ENCODE results near the gene VANGL2. TPM values are rescaled to one million over a fixed set of nuclear protein-coding genes. Genes with fewer than 3 reads are reported as not detected.

Gene VANGL2
- total and polyA plus RNA-seq, 2 of the 8 experiments (the other 6 are each of a cell fraction or from before 2014, with no cell fraction given), result 62.5 to 118 TPM

DNA sequence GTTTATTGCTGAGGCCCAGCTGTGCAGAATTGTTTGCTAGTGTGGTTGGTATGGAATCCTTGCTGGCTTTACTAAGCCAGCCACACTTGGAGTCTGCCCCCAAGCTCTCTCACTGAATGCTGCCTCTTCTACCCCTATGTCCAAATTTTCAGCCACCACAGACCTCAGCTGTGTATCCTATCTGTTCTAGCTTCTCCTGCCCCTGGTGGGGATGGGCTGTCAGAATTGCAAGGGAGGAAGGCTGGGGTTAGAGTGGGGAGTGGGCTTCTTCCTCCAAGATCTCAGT lies 29.1 kb upstream of the VANGL2 start (continued):
- TF ChIP-seq, protein P1, sequence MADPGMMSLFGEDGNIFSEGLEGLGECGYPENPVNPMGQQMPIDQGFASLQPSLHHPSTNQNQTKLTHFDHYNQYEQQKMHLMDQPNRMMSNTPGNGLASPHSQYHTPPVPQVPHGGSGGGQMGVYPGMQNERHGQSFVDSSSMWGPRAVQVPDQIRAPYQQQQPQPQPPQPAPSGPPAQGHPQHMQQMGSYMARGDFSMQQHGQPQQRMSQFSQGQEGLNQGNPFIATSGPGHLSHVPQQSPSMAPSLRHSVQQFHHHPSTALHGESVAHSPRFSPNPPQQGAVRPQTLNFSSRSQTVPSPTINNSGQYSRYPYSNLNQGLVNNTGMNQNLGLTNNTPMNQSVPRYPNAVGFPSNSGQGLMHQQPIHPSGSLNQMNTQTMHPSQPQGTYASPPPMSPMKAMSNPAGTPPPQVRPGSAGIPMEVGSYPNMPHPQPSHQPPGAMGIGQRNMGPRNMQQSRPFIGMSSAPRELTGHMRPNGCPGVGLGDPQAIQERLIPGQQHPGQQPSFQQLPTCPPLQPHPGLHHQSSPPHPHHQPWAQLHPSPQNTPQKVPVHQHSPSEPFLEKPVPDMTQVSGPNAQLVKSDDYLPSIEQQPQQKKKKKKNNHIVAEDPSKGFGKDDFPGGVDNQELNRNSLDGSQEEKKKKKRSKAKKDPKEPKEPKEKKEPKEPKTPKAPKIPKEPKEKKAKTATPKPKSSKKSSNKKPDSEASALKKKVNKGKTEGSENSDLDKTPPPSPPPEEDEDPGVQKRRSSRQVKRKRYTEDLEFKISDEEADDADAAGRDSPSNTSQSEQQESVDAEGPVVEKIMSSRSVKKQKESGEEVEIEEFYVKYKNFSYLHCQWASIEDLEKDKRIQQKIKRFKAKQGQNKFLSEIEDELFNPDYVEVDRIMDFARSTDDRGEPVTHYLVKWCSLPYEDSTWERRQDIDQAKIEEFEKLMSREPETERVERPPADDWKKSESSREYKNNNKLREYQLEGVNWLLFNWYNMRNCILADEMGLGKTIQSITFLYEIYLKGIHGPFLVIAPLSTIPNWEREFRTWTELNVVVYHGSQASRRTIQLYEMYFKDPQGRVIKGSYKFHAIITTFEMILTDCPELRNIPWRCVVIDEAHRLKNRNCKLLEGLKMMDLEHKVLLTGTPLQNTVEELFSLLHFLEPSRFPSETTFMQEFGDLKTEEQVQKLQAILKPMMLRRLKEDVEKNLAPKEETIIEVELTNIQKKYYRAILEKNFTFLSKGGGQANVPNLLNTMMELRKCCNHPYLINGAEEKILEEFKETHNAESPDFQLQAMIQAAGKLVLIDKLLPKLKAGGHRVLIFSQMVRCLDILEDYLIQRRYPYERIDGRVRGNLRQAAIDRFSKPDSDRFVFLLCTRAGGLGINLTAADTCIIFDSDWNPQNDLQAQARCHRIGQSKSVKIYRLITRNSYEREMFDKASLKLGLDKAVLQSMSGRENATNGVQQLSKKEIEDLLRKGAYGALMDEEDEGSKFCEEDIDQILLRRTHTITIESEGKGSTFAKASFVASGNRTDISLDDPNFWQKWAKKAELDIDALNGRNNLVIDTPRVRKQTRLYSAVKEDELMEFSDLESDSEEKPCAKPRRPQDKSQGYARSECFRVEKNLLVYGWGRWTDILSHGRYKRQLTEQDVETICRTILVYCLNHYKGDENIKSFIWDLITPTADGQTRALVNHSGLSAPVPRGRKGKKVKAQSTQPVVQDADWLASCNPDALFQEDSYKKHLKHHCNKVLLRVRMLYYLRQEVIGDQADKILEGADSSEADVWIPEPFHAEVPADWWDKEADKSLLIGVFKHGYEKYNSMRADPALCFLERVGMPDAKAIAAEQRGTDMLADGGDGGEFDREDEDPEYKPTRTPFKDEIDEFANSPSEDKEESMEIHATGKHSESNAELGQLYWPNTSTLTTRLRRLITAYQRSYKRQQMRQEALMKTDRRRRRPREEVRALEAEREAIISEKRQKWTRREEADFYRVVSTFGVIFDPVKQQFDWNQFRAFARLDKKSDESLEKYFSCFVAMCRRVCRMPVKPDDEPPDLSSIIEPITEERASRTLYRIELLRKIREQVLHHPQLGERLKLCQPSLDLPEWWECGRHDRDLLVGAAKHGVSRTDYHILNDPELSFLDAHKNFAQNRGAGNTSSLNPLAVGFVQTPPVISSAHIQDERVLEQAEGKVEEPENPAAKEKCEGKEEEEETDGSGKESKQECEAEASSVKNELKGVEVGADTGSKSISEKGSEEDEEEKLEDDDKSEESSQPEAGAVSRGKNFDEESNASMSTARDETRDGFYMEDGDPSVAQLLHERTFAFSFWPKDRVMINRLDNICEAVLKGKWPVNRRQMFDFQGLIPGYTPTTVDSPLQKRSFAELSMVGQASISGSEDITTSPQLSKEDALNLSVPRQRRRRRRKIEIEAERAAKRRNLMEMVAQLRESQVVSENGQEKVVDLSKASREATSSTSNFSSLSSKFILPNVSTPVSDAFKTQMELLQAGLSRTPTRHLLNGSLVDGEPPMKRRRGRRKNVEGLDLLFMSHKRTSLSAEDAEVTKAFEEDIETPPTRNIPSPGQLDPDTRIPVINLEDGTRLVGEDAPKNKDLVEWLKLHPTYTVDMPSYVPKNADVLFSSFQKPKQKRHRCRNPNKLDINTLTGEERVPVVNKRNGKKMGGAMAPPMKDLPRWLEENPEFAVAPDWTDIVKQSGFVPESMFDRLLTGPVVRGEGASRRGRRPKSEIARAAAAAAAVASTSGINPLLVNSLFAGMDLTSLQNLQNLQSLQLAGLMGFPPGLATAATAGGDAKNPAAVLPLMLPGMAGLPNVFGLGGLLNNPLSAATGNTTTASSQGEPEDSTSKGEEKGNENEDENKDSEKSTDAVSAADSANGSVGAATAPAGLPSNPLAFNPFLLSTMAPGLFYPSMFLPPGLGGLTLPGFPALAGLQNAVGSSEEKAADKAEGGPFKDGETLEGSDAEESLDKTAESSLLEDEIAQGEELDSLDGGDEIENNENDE (IDR thresholded peaks at IDR 0.05; ENCODE audit: insufficient replicate concordance, low read length), result no peak
- TF ChIP-seq FOSL1 (IDR thresholded peaks at IDR 0.05; ENCODE audit: insufficient read depth, low read depth, low read length) (no peak), ATF3 (IDR thresholded peaks at IDR 0.05; ENCODE audit: insufficient read depth, low read depth, low read length) (no peak), BCL11A (IDR thresholded peaks at IDR 0.05; ENCODE audit: low read depth in 2 of 2, low read length in 2 of 2) (no peak), MAFK (IDR thresholded peaks at IDR 0.05; ENCODE audit: low read depth, low read length) (no peak), RFX5 (IDR thresholded peaks at IDR 0.05; ENCODE audit: borderline replicate concordance, low read depth, low read length) (no peak), HDAC6 (IDR thresholded peaks at IDR 0.05; ENCODE audit: low read depth, low read length) (no peak), EZH2 (IDR thresholded peaks at IDR 0.05; ENCODE audit: low read depth, low read length, severe bottlenecking) (no peak), HDAC2 (IDR thresholded peaks at IDR 0.05; ENCODE audit: borderline replicate concordance in 1 of 2, low read depth in 2 of 2, low read length in 2 of 2) (no peak), JUND (IDR thresholded peaks at IDR 0.05; ENCODE audit: low read length) (no peak), CEBPB (IDR thresholded peaks at IDR 0.05; ENCODE audit: low read depth, low read length) (no peak), TCF12 (IDR thresholded peaks at IDR 0.05; ENCODE audit: low read depth, low read length) (no peak)
